Myometrial cell (primary cell): ENCODE results near the gene CHSY3. TPM values are rescaled to one million over a fixed set of nuclear protein-coding genes. Genes with fewer than 3 reads are reported as not detected.

Source experiments
- total RNA-seq: library from RNA; depleted of rRNA; stranded (reverse); fragments of >200 nt; gene quantifications from 2 replicates; pipeline ENCODE4 v1.2.3, GENCODE V29; 2015

CHSY3 gene
- 2.9 and 5.0 TPM in 2 replicates for total RNA-seq

GRCh38 chr5:129904102-129904666 is at the start of gene CHSY3:
TSS of gene CHSY3 (plus strand) at chr5:129904465.

Other genes with a start within 250 kb of the CHSY3 start
- not detected in 2 replicates for gene MINAR2, start 156.4 kb upstream of the CHSY3 start, total RNA-seq